ENCODE data around the gene ROPN1L. TPM values are rescaled to one million over a fixed set of nuclear protein-coding genes. Genes with fewer than 3 reads are reported as not detected.

The ROPN1L gene
- total and polyA plus RNA-seq, 2 donors from 2014 or later = 1.4 to 1.7 TPM

DNA sequence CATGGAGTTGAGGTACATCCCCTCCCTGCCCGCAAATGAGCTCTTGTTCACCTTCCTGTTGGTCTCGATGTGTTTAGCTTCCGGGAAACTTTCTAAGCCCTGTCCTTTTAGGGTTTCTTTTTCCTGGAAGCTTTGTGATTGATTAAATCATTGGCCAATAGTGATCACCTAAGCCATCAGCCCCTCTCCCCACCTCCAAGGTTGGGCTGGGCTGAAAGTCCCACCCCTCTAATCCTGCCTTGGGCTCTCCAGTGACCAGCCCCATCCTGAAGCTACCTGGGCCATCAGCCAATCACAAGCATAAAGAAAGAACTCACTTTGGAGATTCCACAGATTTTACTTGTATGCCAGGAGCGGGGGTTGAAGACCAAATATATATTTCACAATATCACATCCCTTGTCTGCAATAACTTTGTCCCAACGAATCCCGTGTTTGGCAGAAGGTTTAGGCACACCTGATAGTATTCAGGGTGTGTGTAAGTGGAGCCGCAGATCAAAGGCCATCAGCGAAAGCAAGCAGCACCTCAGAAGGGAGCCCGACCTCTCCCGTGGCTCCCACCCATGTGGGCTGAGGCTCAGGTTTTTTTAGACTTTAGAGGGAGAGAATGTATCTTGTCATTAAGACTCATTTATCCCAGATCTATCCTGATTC, 20.4 kb downstream of the ROPN1L start:
- FAIRE-seq = no peak
- no peaks in the 10 kb centered on the region for H3K9me3 ChIP-seq (ENCODE audit: control insufficient read depth in 2 of 3, insufficient read depth in 1 of 3, low read length in 3 of 3)
- no peak overlapping the region for H3K27ac ChIP-seq (ENCODE audit: low read depth in 2 of 2, low read length in 2 of 2)
- TF ChIP-seq, protein P1, sequence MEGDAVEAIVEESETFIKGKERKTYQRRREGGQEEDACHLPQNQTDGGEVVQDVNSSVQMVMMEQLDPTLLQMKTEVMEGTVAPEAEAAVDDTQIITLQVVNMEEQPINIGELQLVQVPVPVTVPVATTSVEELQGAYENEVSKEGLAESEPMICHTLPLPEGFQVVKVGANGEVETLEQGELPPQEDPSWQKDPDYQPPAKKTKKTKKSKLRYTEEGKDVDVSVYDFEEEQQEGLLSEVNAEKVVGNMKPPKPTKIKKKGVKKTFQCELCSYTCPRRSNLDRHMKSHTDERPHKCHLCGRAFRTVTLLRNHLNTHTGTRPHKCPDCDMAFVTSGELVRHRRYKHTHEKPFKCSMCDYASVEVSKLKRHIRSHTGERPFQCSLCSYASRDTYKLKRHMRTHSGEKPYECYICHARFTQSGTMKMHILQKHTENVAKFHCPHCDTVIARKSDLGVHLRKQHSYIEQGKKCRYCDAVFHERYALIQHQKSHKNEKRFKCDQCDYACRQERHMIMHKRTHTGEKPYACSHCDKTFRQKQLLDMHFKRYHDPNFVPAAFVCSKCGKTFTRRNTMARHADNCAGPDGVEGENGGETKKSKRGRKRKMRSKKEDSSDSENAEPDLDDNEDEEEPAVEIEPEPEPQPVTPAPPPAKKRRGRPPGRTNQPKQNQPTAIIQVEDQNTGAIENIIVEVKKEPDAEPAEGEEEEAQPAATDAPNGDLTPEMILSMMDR (IDR thresholded peaks at IDR 0.05; ENCODE audit: borderline replicate concordance, extremely low read depth, insufficient read depth) = no peak
- intact Hi-C loops (cut with DNase I) = no loop called here
- H3K4me3 ChIP-seq (ENCODE audit: low read length in 3 of 3) = no peak overlapping the region
- no peaks in the 10 kb centered on the region for H3K27me3 ChIP-seq (ENCODE audit: control insufficient read depth, insufficient read depth, low read length)
- H3K9ac ChIP-seq (ENCODE audit: low read length in 3 of 3) = no peak overlapping the region
- DNase-seq = no peak
- H3K4me1 ChIP-seq (ENCODE audit: control insufficient read depth in 2 of 3, insufficient read depth in 2 of 3, low read depth in 1 of 3, low read length in 3 of 3) = peaks cover 0 to 8% (median 3%) of the 10 kb centered on the region in 3 donors
- no peaks in the 10 kb centered on the region for H3K36me3 ChIP-seq (ENCODE audit: control insufficient read depth in 2 of 3, insufficient read depth in 3 of 3, low read length in 3 of 3)

DNA sequence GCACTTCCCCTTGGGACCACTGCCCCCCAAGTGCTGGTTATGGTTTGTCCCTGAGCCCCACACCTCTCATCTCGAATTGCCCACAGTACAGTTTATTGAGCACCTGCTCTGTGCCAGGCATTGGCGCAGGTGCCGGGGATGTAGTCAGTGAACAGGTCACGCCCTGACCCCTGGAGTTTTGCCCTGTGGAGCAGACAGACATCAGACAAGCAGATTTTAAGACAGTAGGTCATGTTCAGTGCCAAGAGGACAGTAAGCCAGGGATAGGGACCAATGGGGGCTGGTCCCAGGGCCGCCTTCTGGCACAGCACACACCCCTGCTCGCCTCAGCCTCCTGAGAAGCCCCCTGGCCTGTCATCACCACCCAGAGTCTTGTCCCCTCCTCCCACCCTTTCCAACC, 21.9 kb downstream of the ROPN1L start:
- Histone ChIP-seq H3K4me1 (ENCODE audit: control insufficient read depth in 2 of 3, insufficient read depth in 2 of 3, low read depth in 1 of 3, low read length in 3 of 3) (peaks cover 0 to 7% (median 3%) of the 10 kb centered on the region in 3 donors), H3K27ac (ENCODE audit: low read depth in 2 of 2, low read length in 2 of 2) (no peak overlapping the region), H3K4me3 (ENCODE audit: low read length in 3 of 3) (no peak overlapping the region), H3K27me3 (ENCODE audit: control insufficient read depth, insufficient read depth, low read length) (no peaks in the 10 kb centered on the region), H3K9ac (ENCODE audit: low read length in 3 of 3) (no peak overlapping the region), H3K9me3 (ENCODE audit: control insufficient read depth in 2 of 3, insufficient read depth in 1 of 3, low read length in 3 of 3) (no peaks in the 10 kb centered on the region), H3K36me3 (ENCODE audit: control insufficient read depth in 2 of 3, insufficient read depth in 3 of 3, low read length in 3 of 3) (no peaks in the 10 kb centered on the region)
- no peak for DNase-seq
- no peak for FAIRE-seq
- intact Hi-C loops (cut with DNase I) = no loop called here
- TF ChIP-seq, protein P1 (IDR thresholded peaks at IDR 0.05; ENCODE audit: borderline replicate concordance, extremely low read depth, insufficient read depth) = no peak

DNA sequence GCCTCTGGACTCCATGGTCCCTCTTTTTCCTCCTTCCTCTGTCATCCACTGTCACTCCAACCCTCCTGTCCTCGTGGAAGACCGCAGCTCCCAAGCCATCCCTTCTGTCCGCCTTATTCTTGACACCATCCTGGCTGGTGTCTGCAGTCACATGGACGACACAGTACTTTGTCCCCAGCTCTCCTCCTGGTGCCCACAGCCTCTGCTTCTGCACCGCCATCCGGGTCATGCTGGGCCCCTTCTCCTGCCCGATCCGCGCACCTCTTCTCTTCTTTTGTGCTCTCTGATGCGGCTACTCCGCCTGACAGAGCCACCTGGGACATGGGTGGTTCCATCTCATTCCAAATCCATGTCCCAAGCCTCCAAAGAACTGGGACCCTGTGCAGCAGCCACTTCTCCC, 22.5 kb downstream of the ROPN1L start:
- FAIRE-seq (no peak), DNase-seq (no peak)
- TF ChIP-seq, protein P1 (IDR thresholded peaks at IDR 0.05; ENCODE audit: borderline replicate concordance, extremely low read depth, insufficient read depth) = no peak
- H3K4me3 ChIP-seq (ENCODE audit: low read length in 3 of 3) = no peak overlapping the region
- no peak overlapping the region for H3K9ac ChIP-seq (ENCODE audit: low read length in 3 of 3)
- peaks cover 0 to 7% (median 3%) of the 10 kb centered on the region in 3 donors for H3K4me1 ChIP-seq (ENCODE audit: control insufficient read depth in 2 of 3, insufficient read depth in 2 of 3, low read depth in 1 of 3, low read length in 3 of 3)
- no peaks in the 10 kb centered on the region for H3K9me3 ChIP-seq (ENCODE audit: control insufficient read depth in 2 of 3, insufficient read depth in 1 of 3, low read length in 3 of 3)
- H3K27me3 ChIP-seq (ENCODE audit: control insufficient read depth, insufficient read depth, low read length) = no peaks in the 10 kb centered on the region
- intact Hi-C loops (cut with DNase I) = no loop called here
- H3K36me3 ChIP-seq (ENCODE audit: control insufficient read depth in 2 of 3, insufficient read depth in 3 of 3, low read length in 3 of 3) = no peaks in the 10 kb centered on the region
- H3K27ac ChIP-seq (ENCODE audit: low read depth in 2 of 2, low read length in 2 of 2) = no peak overlapping the region

DNA sequence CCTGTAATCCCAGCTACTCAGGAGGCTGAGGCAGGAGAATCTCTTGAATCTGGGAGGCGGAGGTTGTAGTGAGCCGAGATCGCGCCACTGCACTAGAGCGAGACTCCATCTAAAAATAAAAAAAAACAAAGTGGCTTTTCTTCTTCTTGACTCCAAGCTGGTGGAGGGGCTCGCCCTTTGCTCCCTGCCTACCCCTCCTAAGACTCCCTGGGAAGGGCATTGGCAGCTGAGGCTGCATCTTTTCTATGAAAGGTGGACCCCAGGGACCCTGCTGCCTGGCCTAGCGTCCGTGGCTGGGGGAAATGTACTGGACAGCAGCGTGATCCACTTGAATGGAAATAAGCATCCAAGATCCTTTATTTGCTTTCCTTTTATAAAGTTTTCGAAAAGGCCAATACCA, 24.0 kb downstream of the ROPN1L start:
- H3K4me3 ChIP-seq (ENCODE audit: low read length in 3 of 3) = no peak overlapping the region
- no peak overlapping the region for H3K9ac ChIP-seq (ENCODE audit: low read length in 3 of 3)
- H3K36me3 ChIP-seq (ENCODE audit: control insufficient read depth in 2 of 3, insufficient read depth in 3 of 3, low read length in 3 of 3) = no peaks in the 10 kb centered on the region
- H3K9me3 ChIP-seq (ENCODE audit: control insufficient read depth in 2 of 3, insufficient read depth in 1 of 3, low read length in 3 of 3) = no peaks in the 10 kb centered on the region
- FAIRE-seq (no peak), DNase-seq (no peak)
- no peak overlapping the region for H3K27ac ChIP-seq (ENCODE audit: low read depth in 2 of 2, low read length in 2 of 2)
- no peaks in the 10 kb centered on the region for H3K27me3 ChIP-seq (ENCODE audit: control insufficient read depth, insufficient read depth, low read length)
- H3K4me1 ChIP-seq (ENCODE audit: control insufficient read depth in 2 of 3, insufficient read depth in 2 of 3, low read depth in 1 of 3, low read length in 3 of 3) = peaks cover 0 to 7% (median 0%) of the 10 kb centered on the region in 3 donors
- intact Hi-C loops (cut with DNase I) = no loop called here
- TF ChIP-seq, protein P1 (IDR thresholded peaks at IDR 0.05; ENCODE audit: borderline replicate concordance, extremely low read depth, insufficient read depth) = no peak
